Measurements from ENCODE around the gene PDE6B. TPM values are rescaled to one million over a fixed set of nuclear protein-coding genes. Genes with fewer than 3 reads are reported as not detected.

The PDE6B gene
- total RNA-seq: 5.5 TPM
- long read RNA-seq, partial matches to known transcripts: 11 of 18 reads
- long read RNA-seq, other reads (novel, unspliced or antisense): 7 of 18 reads

DNA sequence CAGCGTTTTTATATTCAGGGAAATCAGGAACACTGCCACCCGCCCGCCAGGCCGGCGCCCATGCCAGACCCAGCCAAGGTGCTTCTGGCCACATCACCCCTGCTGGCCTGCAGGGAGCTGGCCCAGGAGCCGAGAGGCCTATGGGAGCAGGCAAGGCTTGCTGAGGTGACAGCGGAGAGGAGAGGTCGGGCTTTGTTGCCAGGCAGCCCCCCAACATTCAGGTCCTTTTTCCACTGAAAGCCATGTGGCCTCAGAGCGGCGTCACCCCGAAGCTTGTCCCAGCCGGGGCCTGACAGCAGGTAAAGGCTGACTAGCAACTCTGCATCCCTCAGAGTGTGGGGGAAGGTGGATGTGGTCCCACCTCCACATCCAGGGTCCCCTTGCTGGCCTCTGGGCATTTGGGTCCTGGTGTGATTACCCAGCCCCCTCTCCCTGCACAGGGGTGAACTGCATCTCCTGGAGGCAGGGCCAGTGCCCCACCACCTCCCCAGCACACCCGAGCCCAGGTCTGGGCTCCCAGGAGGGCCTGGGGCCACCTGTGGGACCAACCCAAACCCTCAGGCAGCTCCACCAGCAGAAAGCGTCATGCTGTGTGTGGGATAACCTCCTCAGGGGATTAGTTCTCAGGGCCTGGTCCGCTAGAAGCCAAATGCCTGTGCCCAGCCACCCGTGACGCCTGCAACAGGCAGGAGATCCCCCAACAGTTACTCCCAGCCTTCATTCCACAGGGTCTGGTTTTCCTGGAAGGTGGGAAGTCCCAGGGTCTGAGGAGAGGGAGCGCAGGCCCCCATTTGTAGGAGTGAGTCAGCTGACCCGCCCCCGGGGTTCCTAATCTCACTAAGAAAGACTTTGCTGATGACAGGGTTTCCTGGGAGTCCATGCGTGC lies at the start of gene PDE6B:
PDE6B (plus strand) TSS at position 869 of the 886 bp plus-strand sequence. CDS start 54 bp downstream, outside the sequence.
- no peak for ATAC-seq

DNA sequence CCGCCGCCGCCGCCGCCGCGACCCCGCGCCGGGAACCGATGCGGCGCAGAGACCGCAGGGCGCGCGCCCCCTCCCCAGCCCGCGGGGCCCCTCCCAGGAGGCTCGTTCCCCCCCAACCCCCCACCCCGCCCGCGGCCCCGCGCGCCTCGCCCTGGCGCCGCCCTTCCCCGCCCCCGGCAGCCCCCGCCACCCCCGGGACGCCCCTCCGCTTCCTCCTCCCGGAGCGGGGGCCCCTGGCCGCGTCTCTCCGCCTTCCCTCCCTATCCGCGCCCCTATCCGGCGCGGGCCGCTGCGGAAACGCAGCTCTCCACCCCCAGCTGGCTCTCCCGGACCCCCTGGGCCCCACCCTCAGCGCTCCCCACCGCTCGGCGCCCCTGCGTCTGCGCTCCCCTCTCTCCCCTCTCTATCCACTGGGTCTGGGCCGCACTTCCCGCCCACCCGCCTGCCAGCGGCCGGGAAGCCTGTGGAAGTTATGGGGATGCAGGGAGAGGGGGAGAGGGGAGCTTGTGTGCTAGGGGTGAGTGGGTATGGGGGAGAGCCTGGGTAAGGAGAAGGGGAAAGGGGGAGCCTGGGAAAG lies 49.0 kb upstream of the PDE6B start, which contains the start of gene TMEM271:
TMEM271 (minus strand) TSS at position 51 of the 577 bp plus-strand sequence. CDS start 233 bp downstream, outside the sequence.
- no peak for DNase-seq

More for the DNA sequence above, at the start of gene PDE6B:
- no peak for DNase-seq
- no peaks in the 10 kb centered on the region for H3K4me1 ChIP-seq
- H3K36me3 ChIP-seq: no peaks in the 10 kb centered on the region
- no peak within 1 kb of the TSS for H3K27ac ChIP-seq
- TF ChIP-seq, protein P1, sequence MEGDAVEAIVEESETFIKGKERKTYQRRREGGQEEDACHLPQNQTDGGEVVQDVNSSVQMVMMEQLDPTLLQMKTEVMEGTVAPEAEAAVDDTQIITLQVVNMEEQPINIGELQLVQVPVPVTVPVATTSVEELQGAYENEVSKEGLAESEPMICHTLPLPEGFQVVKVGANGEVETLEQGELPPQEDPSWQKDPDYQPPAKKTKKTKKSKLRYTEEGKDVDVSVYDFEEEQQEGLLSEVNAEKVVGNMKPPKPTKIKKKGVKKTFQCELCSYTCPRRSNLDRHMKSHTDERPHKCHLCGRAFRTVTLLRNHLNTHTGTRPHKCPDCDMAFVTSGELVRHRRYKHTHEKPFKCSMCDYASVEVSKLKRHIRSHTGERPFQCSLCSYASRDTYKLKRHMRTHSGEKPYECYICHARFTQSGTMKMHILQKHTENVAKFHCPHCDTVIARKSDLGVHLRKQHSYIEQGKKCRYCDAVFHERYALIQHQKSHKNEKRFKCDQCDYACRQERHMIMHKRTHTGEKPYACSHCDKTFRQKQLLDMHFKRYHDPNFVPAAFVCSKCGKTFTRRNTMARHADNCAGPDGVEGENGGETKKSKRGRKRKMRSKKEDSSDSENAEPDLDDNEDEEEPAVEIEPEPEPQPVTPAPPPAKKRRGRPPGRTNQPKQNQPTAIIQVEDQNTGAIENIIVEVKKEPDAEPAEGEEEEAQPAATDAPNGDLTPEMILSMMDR (IDR thresholded peaks at IDR 0.05): no peak
- peaks cover 22% of the 10 kb centered on the region for H3K27me3 ChIP-seq (ENCODE audit: low read depth)
- no peak within 1 kb of the TSS for H3K4me3 ChIP-seq
- intact Hi-C loops (cut with DNase I): no loop called here
- H3K9me3 ChIP-seq: no peaks in the 10 kb centered on the region

DNA sequence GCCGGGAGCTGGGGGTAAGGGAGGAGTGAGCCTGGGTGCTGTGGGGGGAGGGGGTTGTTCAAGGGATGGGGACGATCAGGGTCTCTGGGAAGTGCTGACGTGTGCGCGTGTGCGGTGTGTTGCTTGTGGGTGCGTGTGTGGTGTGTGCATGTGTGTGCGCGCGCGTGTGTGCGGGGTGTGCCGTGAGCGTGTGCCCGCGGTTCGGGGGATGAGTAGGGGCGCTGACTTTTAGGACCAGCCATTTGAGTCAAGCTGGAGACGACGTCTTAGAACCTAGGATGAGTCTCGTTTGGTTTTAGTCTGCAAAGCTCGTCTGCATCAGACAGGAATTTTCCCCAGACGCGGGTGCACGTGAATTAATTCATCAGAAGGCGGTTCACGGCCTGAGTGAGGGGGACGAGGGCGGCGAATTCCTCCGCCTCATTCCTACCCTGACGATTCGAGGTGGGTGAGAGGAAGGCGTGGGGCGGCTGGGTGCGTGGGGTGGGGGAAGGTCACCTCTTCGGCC lies 48.3 kb upstream of the PDE6B start:
- Histone ChIP-seq H3K27ac (no peak overlapping the region), H3K4me1 (no peaks in the 10 kb centered on the region), H3K9me3 (no peaks in the 10 kb centered on the region), H3K36me3 (no peaks in the 10 kb centered on the region), H3K4me3 (no peak overlapping the region), H3K27me3 (ENCODE audit: low read depth) (peaks cover 67% of the 10 kb centered on the region)
- ATAC-seq (no peak), DNase-seq (no peak)
- TF ChIP-seq, protein P1 (IDR thresholded peaks at IDR 0.05): no peak
- intact Hi-C loops (cut with DNase I): no loop called here

More for the DNA sequence above, 49.0 kb upstream of the PDE6B start, which contains the start of gene TMEM271:
- Histone ChIP-seq H3K9me3 (no peaks in the 10 kb centered on the region), H3K4me1 (no peaks in the 10 kb centered on the region), H3K27me3 (ENCODE audit: low read depth) (peaks cover 70% of the 10 kb centered on the region), H3K27ac (no peak within 1 kb of the TSS), H3K4me3 (no peak within 1 kb of the TSS), H3K36me3 (no peaks in the 10 kb centered on the region)
- TF ChIP-seq, protein P1 (IDR thresholded peaks at IDR 0.05): no peak
- no peak for ATAC-seq
- intact Hi-C loops (cut with DNase I): no loop called here

DNA sequence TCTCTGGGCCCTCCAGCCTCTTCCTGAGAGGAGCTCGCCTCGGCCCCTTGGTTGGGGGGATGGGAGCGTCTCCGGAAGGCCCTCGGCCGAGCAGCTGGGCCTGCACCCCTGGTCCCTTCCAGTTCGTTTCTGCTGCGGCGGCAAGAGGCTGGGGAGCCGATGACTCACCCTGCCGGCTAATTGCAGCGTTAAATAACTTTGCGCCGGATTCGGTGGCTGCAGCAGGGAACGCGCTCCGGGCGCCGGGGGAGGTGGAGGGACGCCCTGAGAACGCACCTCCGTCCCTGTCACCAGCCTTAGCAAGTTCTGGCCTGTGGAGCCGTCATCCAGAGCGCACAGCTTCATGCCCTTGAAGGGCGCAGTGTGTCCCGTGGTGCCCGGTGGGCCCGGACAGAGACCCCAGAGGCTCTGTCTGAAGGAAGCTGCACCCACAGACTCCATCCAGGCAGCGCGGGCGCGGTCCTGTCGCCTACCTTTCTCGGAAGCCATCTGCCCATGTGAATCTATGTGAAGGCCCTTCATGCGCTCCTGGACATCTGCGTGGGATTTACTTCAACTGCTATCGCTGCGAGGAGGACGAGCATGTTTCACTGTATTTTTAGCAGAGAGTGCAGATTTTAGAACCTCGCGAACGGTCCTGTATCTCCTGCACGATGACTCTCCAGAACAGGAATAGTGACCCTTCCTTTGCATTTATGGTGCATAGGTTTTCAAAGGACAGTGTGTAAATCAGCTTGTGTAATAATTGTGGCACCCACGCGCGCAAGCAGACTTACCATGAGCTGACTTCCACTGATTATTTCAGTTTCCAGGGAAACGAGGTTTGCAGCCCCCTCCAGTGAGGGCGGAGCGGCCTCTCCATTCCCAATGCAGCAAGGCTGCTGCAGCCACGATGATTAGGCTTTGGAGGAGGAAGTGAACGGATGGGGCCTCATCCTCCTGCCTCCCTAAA lies 47.6 kb upstream of the PDE6B start:
- peaks cover 61% of the 10 kb centered on the region for H3K27me3 ChIP-seq (ENCODE audit: low read depth)
- intact Hi-C loops (cut with DNase I): no loop called here
- TF ChIP-seq, protein P1 (IDR thresholded peaks at IDR 0.05): no peak
- no peak overlapping the region for H3K4me3 ChIP-seq
- H3K9me3 ChIP-seq: no peaks in the 10 kb centered on the region
- H3K4me1 ChIP-seq: no peaks in the 10 kb centered on the region
- no peaks in the 10 kb centered on the region for H3K36me3 ChIP-seq
- H3K27ac ChIP-seq: no peak overlapping the region
- no peak for ATAC-seq
- DNase-seq: no peak

All from lower lobe of right lung (tissue), 2 donors.